22Rv1 (cell line): ENCODE data around the gene CYSRT1.

Experiments used
- ZFX ChIP-seq: fragments of 450-650 bp; IDR thresholded peaks from 2 replicates; pipeline ENCODE4 v1.6.1; 2017; ENCODE audit warnings: antibody characterized with exemption, borderline replicate concordance
- TF ChIP-seq, protein P1 (sequence below): fragments of 450-650 bp; IDR thresholded peaks from 2 replicates; pipeline ENCODE4 v1.5.1; 2017; ENCODE audit warnings: mild to moderate bottlenecking

DNA sequence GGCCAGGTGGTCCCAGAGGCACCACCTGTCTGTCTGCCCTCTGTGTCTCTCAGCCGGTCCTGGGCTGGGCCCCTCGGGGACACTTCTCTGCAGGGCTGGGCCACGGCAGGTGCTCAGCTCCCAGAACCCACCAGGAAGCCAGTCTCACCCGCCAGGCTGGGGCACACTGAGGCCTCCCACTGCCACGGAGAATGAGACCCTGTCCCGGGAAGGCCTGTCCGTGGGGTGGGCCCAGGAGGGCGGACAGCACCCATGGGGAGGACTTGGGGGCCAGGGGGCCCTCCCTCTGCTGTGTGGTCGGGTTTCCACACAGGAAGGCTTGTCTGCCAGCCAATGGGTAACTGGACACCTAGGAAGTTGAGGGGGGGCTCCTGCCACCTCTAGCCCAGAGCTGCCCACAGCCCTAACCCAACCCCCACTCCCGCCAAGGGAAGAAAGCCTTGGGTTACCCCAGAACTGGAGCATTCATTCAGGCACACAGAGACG, 12.0 kb downstream of the CYSRT1 start:
- TF ChIP-seq, protein P1, sequence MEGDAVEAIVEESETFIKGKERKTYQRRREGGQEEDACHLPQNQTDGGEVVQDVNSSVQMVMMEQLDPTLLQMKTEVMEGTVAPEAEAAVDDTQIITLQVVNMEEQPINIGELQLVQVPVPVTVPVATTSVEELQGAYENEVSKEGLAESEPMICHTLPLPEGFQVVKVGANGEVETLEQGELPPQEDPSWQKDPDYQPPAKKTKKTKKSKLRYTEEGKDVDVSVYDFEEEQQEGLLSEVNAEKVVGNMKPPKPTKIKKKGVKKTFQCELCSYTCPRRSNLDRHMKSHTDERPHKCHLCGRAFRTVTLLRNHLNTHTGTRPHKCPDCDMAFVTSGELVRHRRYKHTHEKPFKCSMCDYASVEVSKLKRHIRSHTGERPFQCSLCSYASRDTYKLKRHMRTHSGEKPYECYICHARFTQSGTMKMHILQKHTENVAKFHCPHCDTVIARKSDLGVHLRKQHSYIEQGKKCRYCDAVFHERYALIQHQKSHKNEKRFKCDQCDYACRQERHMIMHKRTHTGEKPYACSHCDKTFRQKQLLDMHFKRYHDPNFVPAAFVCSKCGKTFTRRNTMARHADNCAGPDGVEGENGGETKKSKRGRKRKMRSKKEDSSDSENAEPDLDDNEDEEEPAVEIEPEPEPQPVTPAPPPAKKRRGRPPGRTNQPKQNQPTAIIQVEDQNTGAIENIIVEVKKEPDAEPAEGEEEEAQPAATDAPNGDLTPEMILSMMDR: no peak
- TF ChIP-seq ZFX: no peak
